Measurements from ENCODE around the gene CARF. TPM values are rescaled to one million over a fixed set of nuclear protein-coding genes. Genes with fewer than 3 reads are reported as not detected.

CARF gene
- total and polyA plus RNA-seq, 2 of the 13 experiments (the other 11 are each of a cell fraction or from before 2014, with no cell fraction given): 3.0 to 5.4 TPM

DNA sequence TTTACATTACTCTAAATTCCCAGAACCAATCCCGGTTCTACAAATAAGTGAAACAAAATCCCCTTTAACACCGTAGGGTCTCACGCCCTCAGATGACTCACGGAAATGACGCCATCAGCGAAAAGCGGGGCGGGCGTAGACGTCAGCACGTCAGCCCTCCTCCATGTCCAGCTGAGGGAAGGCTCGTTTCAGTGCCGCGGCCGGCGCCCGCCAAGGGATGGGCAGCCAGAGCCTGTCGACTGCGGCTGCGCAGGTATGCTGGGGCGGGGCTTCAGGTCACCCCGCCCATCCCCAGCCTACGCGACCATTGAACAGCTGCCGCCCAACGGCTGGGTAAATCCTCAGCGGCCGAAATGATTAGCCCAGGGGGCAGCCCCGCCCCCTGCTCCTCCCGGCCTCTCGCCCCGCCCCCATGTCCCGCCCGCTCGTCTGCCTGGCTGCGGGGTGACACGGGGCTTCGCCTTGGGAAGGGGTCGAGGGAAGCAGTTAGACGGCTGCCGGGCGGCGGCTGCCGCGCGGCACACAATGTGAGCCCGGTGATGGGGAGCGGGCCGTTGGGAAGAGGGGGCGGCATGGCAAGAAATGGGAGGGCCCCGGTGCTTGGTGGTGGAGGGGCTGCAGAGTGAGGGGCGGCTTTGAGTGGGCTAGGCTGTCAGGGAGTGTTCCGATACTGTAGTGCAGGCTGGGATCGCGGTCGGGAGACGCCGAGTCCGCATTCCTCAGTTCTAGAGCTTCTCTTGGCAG lies 102.6 kb downstream of the CARF start, which contains the start of gene NBEAL1 (continued):
- TF ChIP-seq, protein P1, sequence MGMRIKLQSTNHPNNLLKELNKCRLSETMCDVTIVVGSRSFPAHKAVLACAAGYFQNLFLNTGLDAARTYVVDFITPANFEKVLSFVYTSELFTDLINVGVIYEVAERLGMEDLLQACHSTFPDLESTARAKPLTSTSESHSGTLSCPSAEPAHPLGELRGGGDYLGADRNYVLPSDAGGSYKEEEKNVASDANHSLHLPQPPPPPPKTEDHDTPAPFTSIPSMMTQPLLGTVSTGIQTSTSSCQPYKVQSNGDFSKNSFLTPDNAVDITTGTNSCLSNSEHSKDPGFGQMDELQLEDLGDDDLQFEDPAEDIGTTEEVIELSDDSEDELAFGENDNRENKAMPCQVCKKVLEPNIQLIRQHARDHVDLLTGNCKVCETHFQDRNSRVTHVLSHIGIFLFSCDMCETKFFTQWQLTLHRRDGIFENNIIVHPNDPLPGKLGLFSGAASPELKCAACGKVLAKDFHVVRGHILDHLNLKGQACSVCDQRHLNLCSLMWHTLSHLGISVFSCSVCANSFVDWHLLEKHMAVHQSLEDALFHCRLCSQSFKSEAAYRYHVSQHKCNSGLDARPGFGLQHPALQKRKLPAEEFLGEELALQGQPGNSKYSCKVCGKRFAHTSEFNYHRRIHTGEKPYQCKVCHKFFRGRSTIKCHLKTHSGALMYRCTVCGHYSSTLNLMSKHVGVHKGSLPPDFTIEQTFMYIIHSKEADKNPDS (CRISPR knock-in tag; IDR thresholded peaks at IDR 0.05): no peak
- TF ChIP-seq DPF2 (CRISPR knock-in tag; IDR thresholded peaks at IDR 0.05; ENCODE audit: borderline replicate concordance, low read depth) (no peak), JARID2 (CRISPR knock-in tag; IDR thresholded peaks at IDR 0.05; ENCODE audit: insufficient replicate concordance) (peak; percentile 53), POLR2AphosphoS2 (IDR thresholded peaks at IDR 0.05; ENCODE audit: low read depth, low read length) (no peak), ZNF710 (CRISPR knock-in tag; IDR thresholded peaks at IDR 0.05; ENCODE audit: borderline replicate concordance) (peak; percentile 15; the same call in 1 of the 2 replicates), ZNF619 (CRISPR knock-in tag; IDR thresholded peaks at IDR 0.05) (no peak; the same call in 1 of the 2 replicates), SNRNP70 (IDR thresholded peaks at IDR 0.05; ENCODE audit: low read depth, low read length) (no peak), SOX6 (IDR thresholded peaks at IDR 0.05) (no peak), SOX6 (CRISPR knock-in tag; IDR thresholded peaks at IDR 0.05) (peak; percentile 63; the same call in 1 of the 2 replicates), DZIP1 (CRISPR knock-in tag; IDR thresholded peaks at IDR 0.05) (no peak)
- TF ChIP-seq, protein P2, sequence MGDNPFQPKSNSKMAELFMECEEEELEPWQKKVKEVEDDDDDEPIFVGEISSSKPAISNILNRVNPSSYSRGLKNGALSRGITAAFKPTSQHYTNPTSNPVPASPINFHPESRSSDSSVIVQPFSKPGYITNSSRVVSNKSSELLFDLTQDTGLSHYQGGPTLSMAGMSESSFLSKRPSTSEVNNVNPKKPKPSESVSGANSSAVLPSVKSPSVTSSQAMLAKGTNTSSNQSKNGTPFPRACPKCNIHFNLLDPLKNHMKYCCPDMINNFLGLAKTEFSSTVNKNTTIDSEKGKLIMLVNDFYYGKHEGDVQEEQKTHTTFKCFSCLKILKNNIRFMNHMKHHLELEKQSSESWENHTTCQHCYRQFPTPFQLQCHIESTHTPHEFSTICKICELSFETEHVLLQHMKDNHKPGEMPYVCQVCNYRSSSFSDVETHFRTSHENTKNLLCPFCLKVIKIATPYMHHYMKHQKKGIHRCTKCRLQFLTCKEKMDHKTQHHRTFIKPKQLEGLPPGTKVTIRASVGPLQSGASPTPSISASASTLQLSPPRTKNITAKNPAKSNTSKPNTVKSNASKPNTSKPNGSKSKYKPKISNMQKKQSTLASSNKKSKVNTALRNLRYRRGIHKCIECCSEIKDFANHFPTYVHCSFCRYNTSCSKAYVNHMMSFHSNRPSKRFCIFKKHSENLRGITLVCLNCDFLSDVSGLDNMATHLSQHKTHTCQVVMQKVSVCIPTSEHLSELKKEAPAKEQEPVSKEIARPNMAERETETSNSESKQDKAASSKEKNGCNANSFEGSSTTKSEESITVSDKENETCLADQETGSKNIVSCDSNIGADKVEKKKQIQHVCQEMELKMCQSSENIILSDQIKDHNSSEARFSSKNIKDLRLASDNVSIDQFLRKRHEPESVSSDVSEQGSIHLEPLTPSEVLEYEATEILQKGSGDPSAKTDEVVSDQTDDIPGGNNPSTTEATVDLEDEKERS (CRISPR knock-in tag; IDR thresholded peaks at IDR 0.05): peak; percentile 56; the same call in 1 of the 2 replicates
- TF ChIP-seq, protein P3, sequence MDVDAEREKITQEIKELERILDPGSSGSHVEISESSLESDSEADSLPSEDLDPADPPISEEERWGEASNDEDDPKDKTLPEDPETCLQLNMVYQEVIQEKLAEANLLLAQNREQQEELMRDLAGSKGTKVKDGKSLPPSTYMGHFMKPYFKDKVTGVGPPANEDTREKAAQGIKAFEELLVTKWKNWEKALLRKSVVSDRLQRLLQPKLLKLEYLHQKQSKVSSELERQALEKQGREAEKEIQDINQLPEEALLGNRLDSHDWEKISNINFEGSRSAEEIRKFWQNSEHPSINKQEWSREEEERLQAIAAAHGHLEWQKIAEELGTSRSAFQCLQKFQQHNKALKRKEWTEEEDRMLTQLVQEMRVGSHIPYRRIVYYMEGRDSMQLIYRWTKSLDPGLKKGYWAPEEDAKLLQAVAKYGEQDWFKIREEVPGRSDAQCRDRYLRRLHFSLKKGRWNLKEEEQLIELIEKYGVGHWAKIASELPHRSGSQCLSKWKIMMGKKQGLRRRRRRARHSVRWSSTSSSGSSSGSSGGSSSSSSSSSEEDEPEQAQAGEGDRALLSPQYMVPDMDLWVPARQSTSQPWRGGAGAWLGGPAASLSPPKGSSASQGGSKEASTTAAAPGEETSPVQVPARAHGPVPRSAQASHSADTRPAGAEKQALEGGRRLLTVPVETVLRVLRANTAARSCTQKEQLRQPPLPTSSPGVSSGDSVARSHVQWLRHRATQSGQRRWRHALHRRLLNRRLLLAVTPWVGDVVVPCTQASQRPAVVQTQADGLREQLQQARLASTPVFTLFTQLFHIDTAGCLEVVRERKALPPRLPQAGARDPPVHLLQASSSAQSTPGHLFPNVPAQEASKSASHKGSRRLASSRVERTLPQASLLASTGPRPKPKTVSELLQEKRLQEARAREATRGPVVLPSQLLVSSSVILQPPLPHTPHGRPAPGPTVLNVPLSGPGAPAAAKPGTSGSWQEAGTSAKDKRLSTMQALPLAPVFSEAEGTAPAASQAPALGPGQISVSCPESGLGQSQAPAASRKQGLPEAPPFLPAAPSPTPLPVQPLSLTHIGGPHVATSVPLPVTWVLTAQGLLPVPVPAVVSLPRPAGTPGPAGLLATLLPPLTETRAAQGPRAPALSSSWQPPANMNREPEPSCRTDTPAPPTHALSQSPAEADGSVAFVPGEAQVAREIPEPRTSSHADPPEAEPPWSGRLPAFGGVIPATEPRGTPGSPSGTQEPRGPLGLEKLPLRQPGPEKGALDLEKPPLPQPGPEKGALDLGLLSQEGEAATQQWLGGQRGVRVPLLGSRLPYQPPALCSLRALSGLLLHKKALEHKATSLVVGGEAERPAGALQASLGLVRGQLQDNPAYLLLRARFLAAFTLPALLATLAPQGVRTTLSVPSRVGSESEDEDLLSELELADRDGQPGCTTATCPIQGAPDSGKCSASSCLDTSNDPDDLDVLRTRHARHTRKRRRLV (CRISPR knock-in tag; IDR thresholded peaks at IDR 0.05): no peak

All from HepG2 (cell line).